ENCODE measurements around the gene SLC38A1.

- TF ChIP-seq CTCF (IDR thresholded peaks at IDR 0.05) (no peak), POLR2AphosphoS5 (IDR thresholded peaks at IDR 0.05; ENCODE audit: insufficient read depth in 1 of 2, low read depth in 1 of 2) (no peak), POLR2A (IDR thresholded peaks at IDR 0.05) (no peak)
Measured at GRCh38 chr12:46150735-46151134, 118.1 kb downstream of the SLC38A1 start.

Measured in vagina (tissue), 2 donors.